Duodenal mucosa (tissue), 2 donors: ENCODE results near the gene VWA3B.

Experiments used
- H3K27ac ChIP-seq: one replicate; pipeline ENCODE4 v1.7.0; 2013; ENCODE audit warnings: low read depth, low read length
- H3K27me3 ChIP-seq, 2 donors: one replicate each; pipeline ENCODE4 v1.7.0; 2013; ENCODE audit warnings: low read length in 2 of 2, control low read depth in 1 of 2; ENCODE audit not compliant: insufficient read depth in 2 of 2, control insufficient read depth in 1 of 2
- H3K36me3 ChIP-seq, 2 donors: one replicate each; pipeline ENCODE4 v1.7.0; 2013; ENCODE audit warnings: low read length in 2 of 2, control low read depth in 1 of 2; ENCODE audit not compliant: insufficient read depth in 2 of 2, control insufficient read depth in 1 of 2
- H3K4me1 ChIP-seq, 2 donors: one replicate each; pipeline ENCODE4 v1.7.0; 2013; ENCODE audit warnings: low read length in 2 of 2, control low read depth in 1 of 2; ENCODE audit not compliant: insufficient read depth in 2 of 2, control insufficient read depth in 1 of 2
- H3K4me3 ChIP-seq, 2 donors: one replicate each; pipeline ENCODE4 v1.7.0; 2013; ENCODE audit warnings: low read length in 2 of 2, low read depth in 1 of 2
- H3K9ac ChIP-seq, 2 donors: one replicate each; pipeline ENCODE4 v1.7.0; 2013; ENCODE audit warnings: low read length in 2 of 2, low read depth in 1 of 2
- H3K9me3 ChIP-seq, 2 donors: one replicate each; pipeline ENCODE4 v1.7.0; 2013; ENCODE audit warnings: low read length in 2 of 2, control low read depth in 1 of 2; ENCODE audit not compliant: control insufficient read depth in 1 of 2

Gene VWA3B

DNA sequence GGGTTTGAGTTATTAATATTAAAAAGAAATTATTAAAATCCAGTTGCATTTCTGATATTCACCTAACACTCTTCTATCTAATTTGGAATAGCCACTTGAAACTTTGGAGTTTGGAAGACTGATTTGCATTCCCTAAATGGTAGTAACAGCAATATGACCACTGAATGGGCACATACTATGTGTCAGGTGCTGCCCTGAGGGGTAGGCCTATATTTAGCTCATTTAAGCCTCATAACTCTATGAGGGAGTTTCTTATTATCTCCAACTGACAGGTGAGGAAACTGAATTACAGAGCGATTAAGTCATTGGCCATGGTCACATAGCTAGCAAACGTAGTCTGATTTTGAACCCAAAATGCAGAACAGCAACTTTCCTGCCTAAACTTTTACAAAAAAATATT is 77.3 kb downstream of the VWA3B start:
- H3K4me1 ChIP-seq, result no peaks in the 10 kb centered on the region
- no peaks in the 10 kb centered on the region for H3K36me3 ChIP-seq
- H3K9ac ChIP-seq, result no peak overlapping the region
- no peaks in the 10 kb centered on the region for H3K9me3 ChIP-seq
- H3K4me3 ChIP-seq, result no peak overlapping the region
- peaks cover 0 to 4% of the 10 kb centered on the region in 2 donors for H3K27me3 ChIP-seq
- no peak overlapping the region for H3K27ac ChIP-seq

DNA sequence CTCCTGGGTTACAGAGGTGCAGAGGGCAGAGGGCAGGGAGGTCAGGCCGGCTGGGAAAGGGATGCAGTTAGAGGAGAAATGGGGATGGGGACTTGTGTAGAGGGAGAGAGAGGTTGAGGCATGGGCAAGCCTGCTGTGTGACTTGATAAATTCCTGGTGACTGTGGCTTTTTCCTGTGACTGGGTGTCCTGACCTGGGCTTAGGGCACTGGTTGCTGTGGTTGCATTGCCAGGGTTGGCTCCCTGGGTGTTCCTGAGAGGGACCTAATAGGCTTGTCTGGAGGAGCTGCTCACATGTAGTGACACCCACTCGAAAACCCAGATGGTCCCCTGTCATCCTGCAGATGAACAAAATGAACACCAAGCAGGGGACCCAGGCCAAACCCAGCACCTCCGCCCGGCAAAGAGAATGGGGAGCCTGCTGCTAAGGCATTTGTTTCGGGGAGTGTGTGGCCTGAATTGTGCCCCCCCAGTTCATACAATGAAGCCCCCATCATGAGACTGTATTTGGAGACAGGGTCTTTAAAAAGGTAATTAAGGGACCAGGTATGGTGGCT is 78.6 kb downstream of the VWA3B start:
- Histone ChIP-seq H3K9ac (no peak overlapping the region), H3K27me3 (peaks cover 0 to 4% of the 10 kb centered on the region in 2 donors), H3K27ac (no peak overlapping the region), H3K36me3 (no peaks in the 10 kb centered on the region), H3K9me3 (no peaks in the 10 kb centered on the region), H3K4me3 (no peak overlapping the region), H3K4me1 (no peaks in the 10 kb centered on the region)

DNA sequence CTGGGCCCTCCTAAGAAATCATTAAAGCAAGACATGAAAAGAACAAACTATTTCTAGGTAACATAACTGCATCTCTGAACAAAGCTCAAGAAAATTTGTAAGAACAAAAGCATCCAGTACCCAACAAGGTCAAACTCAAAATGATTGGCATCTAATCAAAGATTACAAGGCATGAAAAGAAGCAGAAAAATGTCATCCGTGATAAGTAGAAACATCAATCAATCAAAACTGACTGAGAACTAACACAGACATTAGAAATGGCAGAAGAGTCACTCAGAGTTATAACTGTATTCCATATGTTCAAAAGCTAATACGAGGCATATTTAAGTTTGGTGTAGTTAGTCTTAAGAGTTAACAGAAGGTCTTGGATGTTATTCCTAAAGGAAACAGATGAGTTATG is 80.9 kb downstream of the VWA3B start:
- no peak overlapping the region for H3K9ac ChIP-seq
- no peaks in the 10 kb centered on the region for H3K4me1 ChIP-seq
- no peak overlapping the region for H3K27ac ChIP-seq
- H3K4me3 ChIP-seq, result no peak overlapping the region
- H3K36me3 ChIP-seq, result no peaks in the 10 kb centered on the region
- no peaks in the 10 kb centered on the region for H3K27me3 ChIP-seq
- H3K9me3 ChIP-seq, result no peaks in the 10 kb centered on the region

- no peak overlapping the region for H3K27ac ChIP-seq
- H3K4me3 ChIP-seq, result no peak overlapping the region
- no peaks in the 10 kb centered on the region for H3K9me3 ChIP-seq
- no peaks in the 10 kb centered on the region for H3K4me1 ChIP-seq
- no peaks in the 10 kb centered on the region for H3K36me3 ChIP-seq
- H3K27me3 ChIP-seq, result peaks cover 0 to 6% of the 10 kb centered on the region in 2 donors
- H3K9ac ChIP-seq, result no peak overlapping the region
Observed at GRCh38 chr2:98170076-98170475, 83.1 kb downstream of the VWA3B start.

DNA sequence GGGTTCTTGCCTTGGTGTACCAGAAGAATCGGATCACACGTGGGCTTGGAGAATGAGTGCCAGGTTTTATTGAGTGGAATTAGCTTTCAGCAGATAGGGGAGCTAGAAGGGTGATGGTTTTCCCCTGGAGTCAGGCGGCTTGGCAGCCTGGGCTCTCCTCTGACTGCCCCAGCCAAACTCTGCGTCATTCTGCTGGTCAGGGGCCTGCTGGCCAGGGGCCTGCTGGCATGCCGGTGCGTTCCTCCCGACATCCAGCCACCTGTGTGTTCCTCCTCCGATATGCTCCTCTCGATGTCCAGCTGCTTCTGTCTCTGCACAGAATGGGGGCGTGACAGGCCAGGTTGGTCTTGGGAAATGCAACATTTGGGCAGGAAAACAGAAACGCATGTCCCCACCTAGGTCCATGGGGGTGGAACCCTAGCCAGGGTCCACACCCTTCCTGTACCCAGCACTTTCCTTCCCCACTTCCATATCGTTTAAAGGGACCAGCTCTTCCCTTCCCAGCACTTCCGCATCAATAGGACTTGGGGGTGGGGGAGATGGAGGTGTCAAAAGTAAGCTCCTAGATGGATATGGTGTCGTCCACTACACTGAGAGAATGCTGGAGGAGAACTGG is 85.3 kb downstream of the VWA3B start:
- Histone ChIP-seq H3K4me3 (no peak overlapping the region), H3K36me3 (no peaks in the 10 kb centered on the region), H3K4me1 (no peaks in the 10 kb centered on the region), H3K9me3 (no peaks in the 10 kb centered on the region), H3K27ac (no peak overlapping the region), H3K9ac (no peak overlapping the region), H3K27me3 (peaks cover 0 to 15% of the 10 kb centered on the region in 2 donors)

DNA sequence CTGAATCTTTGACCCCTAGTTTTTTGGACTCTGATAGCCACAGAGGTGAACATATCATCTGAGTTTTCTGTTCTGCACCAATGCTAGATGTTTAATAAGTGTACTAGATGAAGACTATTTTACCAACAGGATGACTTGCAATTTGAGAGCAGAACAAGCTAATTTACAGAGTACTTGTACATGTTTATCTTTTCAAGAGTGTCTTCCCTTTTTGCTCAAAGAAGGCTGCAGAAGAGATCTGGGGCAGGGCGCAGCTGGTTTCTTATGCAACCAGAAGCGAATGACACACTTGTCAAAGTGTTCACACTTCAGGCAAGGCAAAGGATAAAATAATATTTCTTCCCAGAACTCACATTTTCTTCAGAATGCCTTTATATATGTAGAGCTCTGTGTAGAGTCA is 86.0 kb downstream of the VWA3B start:
- no peak overlapping the region for H3K4me3 ChIP-seq
- H3K9ac ChIP-seq, result no peak overlapping the region
- H3K27me3 ChIP-seq, result peaks cover 0 to 15% of the 10 kb centered on the region in 2 donors
- H3K27ac ChIP-seq, result no peak overlapping the region
- no peaks in the 10 kb centered on the region for H3K36me3 ChIP-seq
- no peaks in the 10 kb centered on the region for H3K9me3 ChIP-seq
- H3K4me1 ChIP-seq, result no peaks in the 10 kb centered on the region

GRCh38 chr2:98175811-98176210 is 88.8 kb downstream of the VWA3B start:
- Histone ChIP-seq H3K4me3 (no peak overlapping the region), H3K36me3 (no peaks in the 10 kb centered on the region), H3K9me3 (no peaks in the 10 kb centered on the region), H3K4me1 (no peaks in the 10 kb centered on the region), H3K9ac (no peak overlapping the region), H3K27me3 (peaks cover 3 to 20% of the 10 kb centered on the region in 2 donors), H3K27ac (no peak overlapping the region)

DNA sequence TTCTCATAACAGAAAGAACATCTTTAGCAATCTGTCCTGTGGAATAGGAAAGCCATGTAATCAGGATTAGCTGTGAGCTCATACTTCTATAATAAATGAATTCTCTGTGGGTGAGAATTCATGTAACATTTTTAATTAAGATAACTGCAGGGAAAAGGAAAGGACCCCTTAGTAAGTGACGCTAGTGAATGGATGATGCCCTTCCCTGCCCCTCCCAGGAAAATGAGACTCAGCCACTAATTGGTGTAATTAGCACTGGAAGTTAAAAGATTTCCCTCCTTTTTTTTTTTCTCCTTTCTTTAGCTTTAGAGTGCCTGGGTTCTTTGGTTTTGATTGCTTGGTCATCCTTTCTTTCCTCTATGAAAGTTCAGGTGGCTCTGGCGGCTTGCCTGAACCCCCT is 90.3 kb downstream of the VWA3B start:
- Histone ChIP-seq H3K4me3 (no peak overlapping the region), H3K4me1 (no peaks in the 10 kb centered on the region), H3K9me3 (no peaks in the 10 kb centered on the region), H3K9ac (no peak overlapping the region), H3K36me3 (no peaks in the 10 kb centered on the region), H3K27ac (no peak overlapping the region), H3K27me3 (peaks cover 3 to 20% of the 10 kb centered on the region in 2 donors)

DNA sequence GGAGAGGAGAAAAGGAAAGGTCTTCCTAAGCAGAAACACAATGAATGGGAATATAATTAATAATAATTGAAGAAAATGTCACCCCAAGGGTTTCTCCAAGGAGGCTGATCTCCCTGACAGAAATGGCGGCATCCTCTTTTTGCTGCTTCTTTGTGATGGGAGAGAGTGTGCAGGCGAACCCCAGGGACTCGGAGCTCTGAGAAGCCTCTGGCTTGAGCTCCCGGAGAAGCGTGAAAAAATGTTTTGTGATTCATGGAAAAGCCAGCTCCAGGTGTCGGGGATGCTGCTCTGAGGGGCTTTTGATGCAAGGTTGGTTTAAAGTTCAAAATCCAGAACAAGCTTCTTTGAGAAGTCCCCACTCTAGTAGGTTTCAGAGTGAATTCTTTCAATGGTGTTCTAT is 91.0 kb downstream of the VWA3B start:
- peaks cover 3 to 20% of the 10 kb centered on the region in 2 donors for H3K27me3 ChIP-seq

GRCh38 chr2:98180456-98180855 is 93.5 kb downstream of the VWA3B start:
- Histone ChIP-seq H3K9me3 (no peaks in the 10 kb centered on the region), H3K36me3 (no peaks in the 10 kb centered on the region), H3K4me1 (no peaks in the 10 kb centered on the region), H3K27ac (no peak overlapping the region), H3K27me3 (peaks cover 3 to 14% of the 10 kb centered on the region in 2 donors), H3K9ac (no peak overlapping the region), H3K4me3 (no peak overlapping the region)

More for the DNA sequence above, 91.0 kb downstream of the VWA3B start:
- Histone ChIP-seq H3K9me3 (no peaks in the 10 kb centered on the region), H3K36me3 (no peaks in the 10 kb centered on the region), H3K4me3 (no peak overlapping the region), H3K9ac (no peak overlapping the region), H3K27ac (no peak overlapping the region), H3K4me1 (no peaks in the 10 kb centered on the region)
